GM21717 (cell line): Measurements from ENCODE around the gene CDPF1.

Experiments
- ATAC-seq: cut with Tn5 transposase; IDR thresholded peaks from one replicate; pipeline ENCODE4 v1.9.1; 2021; ENCODE audit warnings: mild to moderate bottlenecking, moderate library complexity; ENCODE audit not compliant: unreplicated experiment

Gene CDPF1, protein sequence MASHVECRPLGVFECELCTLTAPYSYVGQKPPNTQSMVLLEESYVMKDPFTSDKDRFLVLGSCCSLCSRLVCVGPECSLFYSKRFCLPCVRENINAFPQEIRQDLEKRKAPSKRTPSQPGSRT

DNA sequence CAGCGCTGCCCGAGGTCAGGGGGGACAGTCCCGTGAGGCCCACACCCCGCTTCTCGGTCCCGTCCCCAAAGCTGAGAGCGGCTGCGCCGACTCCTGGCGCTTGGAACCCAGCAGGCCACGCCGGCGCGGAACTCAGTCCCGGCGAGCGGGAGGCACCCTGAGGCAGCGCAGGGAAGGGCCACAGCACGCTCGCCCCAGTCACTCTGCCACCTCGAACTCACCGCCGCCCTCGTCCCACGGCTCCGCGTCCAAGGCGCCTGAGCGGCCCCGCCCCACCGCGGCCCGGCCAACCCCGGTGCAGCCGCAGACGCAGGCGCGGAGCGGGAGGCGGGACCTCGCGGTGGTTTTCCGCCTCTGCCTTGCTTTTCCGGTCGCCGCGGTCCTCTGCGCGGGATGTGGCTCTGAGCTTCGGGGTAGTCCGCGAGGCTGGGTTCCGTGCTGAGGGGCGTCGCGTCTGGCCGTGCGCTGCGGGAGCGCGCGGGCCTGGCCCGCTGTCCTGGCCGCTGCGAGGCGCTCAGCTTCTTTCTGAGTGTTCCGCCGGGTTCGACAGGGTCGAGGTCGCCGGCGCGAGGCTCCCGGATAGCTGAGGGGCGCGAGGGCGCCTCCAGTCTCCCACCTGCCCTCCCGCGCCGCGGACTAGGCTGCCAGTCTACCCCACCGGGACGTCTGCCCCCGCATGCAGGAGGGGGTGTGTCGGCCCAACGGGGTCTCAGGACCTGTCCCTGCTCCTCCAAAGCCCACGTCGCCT lies at the start of gene CDPF1:
TSS of gene CDPF1 (minus strand) at position 259 of the 748 bp plus-strand sequence. CDS start 2,009 bp downstream, outside the sequence.
- ATAC-seq = peak; percentile 67

DNA sequence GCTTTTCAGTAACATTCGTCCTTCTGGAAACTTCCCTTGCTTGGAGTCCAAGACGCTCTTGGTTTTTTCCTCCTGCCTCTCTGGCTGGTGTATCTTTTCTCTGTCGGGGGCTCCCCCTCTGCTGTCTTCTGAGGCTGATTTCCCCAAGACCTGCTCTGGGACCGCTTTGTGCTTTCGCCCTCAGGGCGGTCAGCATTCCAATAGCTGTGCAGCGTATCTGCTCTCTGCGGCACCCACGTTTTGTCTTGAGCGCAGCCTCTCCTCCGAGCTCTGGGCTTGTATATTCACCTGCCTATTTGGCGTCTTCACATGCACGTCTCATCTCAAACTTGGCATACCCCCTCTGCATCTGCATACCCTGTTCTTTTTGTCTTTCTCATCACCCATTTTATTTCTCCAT lies 49.0 kb upstream of the CDPF1 start:
- no peak for ATAC-seq

DNA sequence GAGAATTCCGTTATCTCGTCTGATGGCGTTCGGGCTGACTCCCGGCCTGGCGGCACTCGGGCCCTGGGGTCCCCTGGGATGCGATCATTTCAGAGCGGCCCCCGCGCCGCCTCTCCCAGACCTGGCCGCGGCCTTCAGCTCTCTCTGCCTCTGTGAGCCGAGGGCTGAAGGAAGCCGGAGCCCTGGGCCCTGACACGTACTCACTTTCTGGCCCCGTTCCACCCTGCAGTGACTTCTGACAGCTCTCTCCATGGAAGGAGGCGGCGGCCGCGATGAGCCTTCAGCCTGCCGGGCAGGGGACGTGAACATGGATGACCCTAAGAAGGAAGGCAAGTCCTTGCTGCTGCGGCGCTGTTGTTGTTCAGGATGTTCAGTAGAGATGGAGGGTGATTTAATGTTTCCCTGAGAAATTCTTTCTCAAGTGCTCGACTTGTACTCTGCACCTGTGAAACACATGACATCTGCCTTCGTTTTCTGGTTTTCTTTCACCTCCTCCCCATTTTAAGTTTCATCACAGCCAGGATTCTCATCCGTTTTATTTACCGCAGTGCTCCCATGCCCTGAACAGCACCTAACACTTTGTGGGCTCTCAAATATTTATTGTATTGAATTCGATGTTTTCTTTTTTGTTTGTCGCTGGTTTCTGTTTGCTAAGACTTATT lies 47.2 kb upstream of the CDPF1 start:
- ATAC-seq = peak; percentile 12

DNA sequence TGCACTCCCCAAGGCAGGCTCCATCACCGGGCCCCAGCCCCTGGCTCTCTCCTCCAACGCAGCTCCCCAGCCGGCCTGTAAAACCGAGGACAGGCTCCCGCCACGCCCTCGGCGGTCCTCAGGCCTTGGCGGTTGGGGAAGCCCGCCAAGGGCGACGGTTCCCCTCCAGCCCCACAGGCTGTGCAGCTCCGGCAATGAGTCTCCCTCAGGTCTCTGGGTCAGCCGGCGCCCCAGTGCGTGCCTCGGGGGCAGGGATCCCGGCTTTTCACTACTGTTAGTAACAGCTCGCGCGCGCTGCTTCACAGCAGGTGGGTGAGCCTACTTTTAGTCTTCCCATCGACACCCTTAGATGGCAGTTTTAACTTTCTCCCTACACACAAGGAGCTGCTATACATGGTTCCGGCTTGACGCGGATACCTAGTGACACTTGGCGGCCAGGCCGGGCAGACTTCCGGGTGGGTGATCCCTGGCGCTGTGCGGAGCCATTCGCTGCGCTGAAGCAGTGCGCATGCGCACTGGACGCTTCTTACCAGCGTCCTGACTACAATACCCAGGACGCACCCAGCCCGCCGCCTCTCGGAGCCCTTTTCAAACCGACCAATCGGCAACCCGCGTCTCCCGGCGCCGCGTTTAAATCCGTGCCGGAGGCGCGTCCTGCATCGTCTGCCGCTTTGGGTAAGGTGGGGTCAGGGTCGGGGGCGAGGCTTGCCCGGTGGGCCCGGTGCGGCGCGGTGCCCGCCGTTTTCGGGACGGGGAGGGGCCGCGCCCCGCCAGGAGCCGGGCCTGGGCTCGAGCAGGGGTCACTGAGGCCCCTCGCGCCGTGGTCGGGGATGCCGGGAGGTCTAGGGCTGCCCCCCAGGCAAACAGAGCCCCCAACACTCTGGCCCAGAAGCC lies 46.4 kb upstream of the CDPF1 start, which contains the start of gene GTSE1:
TSS of gene GTSE1 (plus strand) at position 614 of the 894 bp plus-strand sequence. CDS start 531 bp downstream, outside the sequence.
- peak; percentile 79 for ATAC-seq

DNA sequence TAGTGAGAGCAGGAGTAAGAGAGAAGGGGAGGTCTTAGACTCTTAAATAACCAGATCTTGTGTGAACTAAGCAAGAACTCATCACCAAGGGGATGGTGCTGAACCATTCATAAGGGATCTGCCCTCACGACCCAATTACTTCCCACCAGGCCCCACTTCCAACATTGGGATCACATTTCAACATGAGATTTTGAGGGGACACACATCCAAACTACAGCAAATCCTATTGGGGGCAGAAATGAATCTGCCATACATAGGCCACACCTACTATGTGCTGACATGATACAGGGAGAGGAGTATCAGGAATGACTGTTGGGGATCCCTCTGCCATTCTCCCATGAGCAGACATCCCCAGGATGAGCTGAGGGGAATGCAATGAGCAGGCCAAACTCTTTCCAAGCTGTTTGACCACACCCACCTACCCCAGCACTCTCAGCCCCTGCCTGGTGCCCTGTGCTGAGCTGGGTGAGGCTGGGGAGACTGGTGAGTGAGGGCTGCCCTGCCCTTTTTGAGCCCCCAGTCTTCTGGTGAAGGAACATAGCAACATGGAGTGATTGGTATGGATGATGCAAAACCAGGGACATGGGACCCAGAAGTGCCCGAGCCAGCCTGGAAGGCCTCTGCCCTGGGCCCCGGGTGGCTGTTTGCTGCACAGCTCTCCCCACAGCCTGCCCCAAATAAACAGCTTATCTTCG lies 45.3 kb upstream of the CDPF1 start:
- ATAC-seq = no peak

DNA sequence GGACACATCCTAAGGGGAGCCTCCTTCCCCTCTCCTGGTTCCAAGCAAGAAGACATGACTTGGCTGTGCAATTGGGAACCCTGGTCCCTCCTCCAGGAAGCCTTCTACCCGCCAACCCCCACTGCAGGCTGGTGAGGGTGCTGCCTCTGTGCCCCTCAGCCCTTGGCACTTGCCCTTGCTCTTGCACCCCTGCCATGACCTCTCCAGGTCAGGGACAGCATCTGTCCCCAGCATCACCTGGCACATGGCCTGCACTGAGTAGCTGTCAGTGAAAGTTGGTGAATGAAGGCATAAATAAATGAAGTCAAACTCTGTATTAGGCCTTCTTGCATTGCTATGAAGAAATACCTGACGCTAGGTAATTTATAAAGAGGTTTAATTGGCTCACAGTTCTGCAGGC lies 44.7 kb upstream of the CDPF1 start:
- ATAC-seq = no peak

DNA sequence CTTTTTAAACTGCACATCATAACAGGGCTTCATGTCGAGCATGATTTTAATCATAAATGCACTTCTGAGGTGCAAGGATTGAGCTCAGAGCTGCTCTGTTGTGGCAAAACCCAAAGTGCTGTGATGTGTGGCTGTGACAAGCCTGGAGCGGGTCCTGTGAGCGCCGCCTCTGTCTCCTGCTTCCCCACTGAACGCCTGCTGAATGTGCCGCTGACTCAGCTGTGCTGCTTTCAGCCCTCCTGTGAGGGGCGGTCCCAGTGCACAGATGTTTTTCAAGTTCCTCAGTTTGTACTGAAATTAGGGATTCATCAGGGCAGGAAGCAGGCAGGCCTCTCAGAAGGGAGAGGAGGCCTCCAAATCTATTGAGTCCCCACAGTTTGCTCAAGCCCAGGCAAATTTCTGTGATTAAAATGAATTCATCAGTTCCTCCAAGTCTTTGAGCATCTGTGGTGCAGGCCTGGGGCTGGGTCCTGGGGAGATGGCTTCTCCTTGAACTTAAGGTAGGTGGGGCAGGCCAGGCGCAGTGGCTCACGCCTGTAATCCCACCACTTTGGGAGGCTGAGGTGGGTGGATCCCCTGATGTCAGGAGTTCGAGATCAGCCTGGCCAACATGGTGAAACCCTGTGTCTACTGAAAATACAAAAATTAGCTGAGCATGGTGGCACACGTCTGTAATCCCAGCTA lies 43.6 kb upstream of the CDPF1 start:
- ATAC-seq = no peak

DNA sequence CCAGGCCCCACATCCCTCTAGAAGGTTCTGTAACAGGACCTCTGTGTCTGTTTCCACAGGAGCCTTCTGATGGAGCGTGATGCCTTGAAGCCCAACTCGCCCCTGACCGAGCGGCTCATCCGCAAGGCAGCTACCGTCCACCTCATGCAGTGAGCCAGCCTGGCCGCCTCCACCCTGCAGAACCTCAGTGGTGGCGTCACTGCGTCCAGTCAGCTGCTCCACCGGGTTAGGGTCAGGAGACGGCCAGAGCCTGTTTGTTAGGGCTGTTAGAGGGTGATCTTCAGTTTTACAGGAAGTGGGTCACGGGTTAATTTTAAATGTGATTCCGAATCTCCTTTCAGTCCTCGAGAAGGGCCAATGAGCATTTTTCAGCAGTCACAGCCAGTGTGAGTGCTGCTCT lies 42.6 kb upstream of the CDPF1 start:
- no peak for ATAC-seq

DNA sequence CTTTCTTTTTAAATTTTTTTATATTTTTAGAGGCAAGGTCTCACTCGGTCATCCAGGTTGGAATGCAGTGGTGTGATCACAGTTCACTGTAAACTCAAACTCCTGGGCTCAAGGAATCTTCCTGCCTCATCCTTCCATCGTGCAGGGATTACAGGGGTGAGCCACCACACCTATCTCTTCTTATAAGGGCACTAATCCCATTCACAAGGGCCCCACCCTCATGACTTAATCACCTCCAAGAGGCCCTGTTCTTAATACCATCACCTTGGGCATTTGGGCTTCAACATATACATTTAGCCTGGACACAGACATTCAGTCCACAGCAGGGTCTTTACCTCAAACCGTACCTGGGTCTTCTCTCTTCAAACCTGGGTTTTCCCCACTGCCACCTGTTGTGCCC lies 42.1 kb upstream of the CDPF1 start:
- no peak for ATAC-seq

DNA sequence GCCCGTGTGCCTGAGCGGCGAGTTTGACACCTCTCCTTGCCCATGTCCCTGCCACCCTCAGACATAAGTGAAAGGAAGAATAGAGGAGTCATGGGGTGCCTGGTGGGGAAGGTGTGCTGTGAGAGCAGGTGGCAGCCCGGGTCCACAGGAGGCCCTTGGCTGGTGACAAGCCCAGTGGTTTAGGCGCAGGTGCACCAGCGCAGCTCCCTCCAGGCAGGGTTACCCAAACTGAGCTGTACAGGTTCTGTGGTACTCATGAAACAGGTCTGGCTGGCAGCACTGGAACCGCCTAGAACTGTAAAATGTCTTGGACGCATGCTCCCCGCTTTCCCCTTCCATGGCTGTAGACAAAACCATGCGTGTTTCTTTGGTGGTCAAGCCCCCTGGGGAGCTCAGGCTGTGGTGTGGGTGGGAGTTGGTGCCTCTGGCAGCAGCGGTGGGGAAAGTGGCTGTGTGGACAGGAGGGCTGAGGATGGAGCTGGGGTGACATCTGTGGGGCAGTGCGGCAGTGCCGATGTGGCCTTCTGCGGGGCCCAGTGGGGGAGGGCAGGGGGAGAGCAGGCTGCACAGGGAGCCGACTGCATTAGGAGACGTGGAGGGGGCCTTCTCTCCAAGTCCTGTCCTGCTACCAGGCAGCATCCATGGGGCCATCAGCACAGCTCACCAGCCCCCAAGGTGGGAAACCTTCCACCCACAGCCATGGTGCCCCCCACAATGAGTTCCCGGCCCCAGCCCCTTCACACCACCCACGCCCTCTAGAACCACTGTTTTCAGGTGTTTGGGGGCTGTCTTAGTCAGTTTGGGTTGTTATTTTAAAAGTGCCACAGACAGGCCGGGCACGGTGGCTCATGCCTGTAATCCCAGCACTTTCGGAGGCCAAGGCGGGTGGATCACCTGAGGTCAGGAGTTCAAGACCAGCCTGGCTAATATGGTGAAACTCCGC lies 41.0 kb upstream of the CDPF1 start:
- ATAC-seq = no peak

DNA sequence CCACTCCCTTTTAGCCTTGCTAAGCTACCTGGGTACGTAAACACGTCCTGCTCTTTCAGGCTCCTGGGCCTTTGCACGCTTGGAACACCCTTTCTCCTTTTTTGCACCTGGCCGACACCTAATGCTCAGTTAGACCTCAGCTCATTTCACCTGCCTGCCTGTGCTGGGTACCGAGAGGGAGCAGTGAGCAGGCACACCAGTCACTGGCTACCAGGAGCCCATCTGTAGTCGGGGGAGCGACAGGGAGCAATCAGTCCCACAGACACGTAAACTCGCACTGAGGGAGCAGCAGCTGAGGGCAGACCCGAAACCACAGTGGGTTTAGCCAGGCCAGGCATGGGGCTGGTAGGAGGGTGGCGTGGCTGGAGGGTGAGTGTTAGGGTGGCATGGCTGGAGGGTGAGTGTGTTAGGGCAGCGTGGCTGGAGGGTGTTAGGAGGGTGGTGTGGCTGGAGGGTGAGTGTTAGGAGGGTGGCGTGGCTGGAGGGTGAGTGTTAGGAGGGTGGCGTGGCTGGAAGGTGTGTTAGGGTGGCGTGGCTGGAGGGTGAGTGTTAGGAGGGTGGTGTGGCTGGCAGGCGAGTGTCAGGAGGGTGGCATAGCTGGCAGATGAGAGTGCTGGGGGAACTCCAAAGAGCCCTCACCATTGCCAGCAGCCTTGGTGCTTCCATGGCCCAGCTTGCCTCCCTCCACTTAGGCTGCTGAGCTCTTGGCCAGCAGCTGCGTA lies 40.2 kb upstream of the CDPF1 start:
- ATAC-seq = no peak

DNA sequence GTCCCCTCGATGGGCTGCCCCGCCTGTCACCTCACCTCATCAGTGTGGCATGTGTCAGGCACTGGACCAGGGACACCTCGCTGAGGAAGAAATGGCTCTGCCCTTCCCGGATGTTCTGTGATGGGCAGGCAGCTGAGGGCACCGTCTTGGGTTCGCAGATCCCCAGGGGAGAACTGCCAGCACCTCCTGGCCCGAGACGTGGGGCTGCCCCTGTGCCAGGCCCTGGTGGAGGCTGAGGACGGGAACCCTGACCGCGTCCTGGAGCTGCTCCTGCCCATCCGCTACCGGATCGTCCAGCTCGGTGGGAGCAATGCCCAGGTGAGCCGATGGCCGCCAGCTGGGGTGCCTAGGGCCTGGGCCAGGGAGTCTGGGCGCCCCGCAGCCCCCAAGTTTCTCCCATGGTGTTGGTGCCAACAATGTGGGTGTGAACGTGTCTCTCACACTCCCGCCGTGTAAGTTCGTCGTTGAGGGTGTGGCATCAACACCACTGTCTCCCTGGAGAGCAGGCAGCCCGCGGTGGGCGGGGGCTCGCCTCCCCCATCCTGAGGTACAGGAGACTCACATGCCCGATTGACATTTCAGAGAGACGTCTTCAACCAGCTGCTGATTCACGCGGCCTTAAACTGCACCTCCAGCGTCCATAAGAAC lies 39.3 kb upstream of the CDPF1 start:
- no peak for ATAC-seq

DNA sequence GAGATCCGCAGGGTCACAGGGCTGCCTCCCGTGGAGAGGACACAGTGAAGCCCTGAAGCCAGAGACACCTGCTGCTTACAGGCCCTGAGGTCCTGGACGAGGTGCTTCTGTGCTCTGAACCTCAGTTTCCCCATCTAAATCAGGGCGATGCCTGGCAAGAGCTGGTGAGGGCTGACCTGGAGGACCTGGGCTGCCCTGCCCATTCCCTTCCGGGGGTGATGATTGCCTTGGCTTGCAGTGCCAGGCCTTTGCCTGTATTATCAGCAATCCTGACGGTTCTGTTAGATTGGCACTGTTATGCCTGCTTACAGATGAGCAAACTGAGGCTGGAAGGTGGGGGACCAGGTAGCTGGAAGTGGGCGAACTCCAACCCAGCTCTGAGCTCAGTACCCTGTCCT lies 38.8 kb upstream of the CDPF1 start:
- no peak for ATAC-seq

DNA sequence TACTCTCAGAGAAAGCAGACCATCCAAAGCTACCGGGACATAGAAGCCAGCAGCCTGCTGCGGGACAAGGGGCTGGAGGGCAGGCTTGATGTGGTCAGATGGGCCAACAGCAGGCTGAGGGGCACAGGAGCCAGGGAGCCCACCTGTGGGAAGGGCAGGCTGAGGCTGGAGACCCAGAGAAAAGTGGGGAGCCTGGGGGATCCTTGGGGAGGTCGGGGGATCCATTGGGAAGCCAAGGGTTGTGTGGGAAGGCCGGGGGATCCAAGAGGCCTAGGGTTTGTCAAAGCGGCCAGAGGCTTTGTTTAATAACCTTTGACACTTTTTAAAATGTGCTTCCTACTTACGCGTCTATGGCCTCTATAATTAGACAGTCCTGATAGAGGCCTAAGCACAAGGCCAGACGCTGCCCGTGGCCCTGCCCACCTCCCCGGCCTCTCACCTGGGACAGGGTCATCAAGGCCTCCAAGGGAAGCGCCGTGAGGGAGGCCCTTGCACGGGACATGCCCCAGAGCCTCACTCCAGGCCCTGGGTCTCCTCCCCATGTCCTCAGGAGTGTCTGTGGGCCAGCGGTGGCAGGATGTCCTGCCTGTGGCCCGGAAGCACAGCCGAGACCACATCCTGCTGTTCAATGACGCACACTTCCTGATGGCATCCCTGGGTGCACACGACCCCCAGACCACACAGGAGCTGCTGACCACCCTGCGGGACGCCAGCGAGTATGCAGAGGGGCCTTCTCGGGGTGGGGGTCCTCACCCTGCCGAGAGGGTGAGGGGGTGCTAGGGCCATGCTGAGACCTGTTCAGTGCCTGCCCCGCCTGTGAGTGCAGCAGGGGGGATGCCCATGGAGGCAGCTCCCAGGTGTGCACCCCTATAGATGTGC lies 38.0 kb upstream of the CDPF1 start:
- peak; percentile 67 for ATAC-seq

DNA sequence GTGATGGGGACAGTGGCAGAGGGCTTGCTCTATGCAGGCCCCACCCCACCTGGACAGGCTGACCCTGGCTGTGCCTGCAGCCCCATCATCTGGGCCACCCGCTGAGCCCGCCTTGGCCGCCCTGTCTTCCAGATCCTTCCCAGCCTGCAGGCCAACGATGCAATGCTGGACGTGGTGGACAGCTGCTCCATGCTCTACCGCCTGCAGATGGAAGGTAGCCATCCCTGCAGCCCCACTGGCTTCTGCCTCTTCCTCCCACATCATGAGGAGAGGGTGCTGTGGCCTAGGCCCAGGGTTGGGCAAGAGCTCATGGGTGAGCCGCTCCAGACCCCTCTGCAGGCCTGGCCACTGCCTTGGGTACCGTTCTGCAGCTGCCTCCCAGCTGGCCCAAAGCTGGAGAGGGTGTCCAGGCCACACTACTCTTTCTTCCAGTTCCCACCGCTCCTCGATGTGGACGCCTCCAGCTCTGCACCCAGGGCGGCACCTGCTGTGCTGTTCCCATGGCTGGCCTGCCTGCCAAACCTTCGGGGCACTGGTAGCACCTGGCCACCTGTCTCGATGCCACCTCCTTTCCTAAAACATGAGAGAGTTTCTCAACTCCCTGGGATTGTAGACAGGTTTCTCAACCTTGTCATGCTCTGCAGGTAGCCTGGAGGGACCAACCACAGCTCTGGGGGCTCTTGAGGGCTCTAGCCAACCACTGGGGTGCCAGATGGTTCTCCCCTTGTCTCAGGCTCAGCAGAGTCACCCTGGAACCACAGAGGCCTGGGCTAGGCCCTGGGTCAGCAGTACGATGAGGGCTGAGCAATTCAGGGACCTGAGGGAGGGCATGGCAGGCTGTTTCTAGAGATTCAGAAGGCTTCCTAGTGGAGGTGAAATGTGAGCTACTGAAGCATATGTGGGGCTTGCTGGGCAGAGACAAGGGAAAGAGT lies 37.1 kb upstream of the CDPF1 start:
- no peak for ATAC-seq

DNA sequence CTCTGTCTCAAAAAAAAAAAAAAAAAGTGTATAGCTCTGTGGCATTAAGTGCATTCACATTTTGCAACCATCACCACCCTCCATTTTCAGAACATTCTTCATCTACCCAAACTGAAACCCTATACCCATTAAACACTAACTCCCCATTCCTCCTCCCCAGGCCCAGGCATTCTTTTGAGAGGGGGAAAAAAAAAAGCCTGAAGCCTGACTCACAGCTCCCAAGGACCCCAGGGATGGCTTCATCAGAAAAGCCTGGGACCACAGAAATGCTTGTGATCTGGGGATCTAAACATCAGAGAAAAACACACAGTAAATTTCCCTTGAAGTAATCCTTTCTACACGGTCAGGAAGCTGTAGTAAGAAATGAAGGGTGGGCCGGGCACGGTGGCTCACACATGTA lies 35.9 kb upstream of the CDPF1 start:
- ATAC-seq = no peak
